Prostate gland (tissue), 2 donors: ENCODE results near the gene CMTM4. TPM values are rescaled to one million over a fixed set of nuclear protein-coding genes. Genes with fewer than 3 reads are reported as not detected.

Experiments
- DNase-seq: peaks from one replicate; pipeline ENCODE4 v3.0.0-alpha.2; 2019; ENCODE audit warnings: low spot score
- H3K27ac ChIP-seq, 2 donors: fragments of 200-600 bp; sonication (generic); 2 replicates each; pipeline ENCODE4 v1.5.1; 2017 to 2019
- H3K27me3 ChIP-seq: fragments of 200-600 bp; sonication (generic); replicated peaks from 2 replicates; pipeline ENCODE4 v1.5.1; 2019; ENCODE audit not compliant: insufficient read depth
- H3K36me3 ChIP-seq, 2 donors: fragments of 200-600 bp; sonication (generic); 1 replicate in 1 of 2; 2 replicates in 1 of 2; pipeline versions ENCODE4 v1.5.1 to v1.8.1; 2017 to 2019
- H3K4me1 ChIP-seq: fragments of 200-600 bp; sonication (generic); replicated peaks from 2 replicates; pipeline ENCODE4 v1.5.1; 2019
- H3K4me3 ChIP-seq, 2 donors: fragments of 200-600 bp; sonication (generic); 2 replicates each; pipeline ENCODE4 v1.5.1; 2017 to 2019
- H3K9me3 ChIP-seq: fragments of 200-600 bp; sonication (generic); 2 replicates; pipeline ENCODE4 v1.5.1; 2017
- POLR2A ChIP-seq: fragments of 450-650 bp; IDR thresholded peaks from one replicate; pipeline ENCODE4 v1.6.1; 2016; ENCODE audit warnings: antibody characterized with exemption, mild to moderate bottlenecking
- POLR2AphosphoS5 ChIP-seq: sonication (generic); formaldehyde crosslinking; IDR thresholded peaks from one replicate; pipeline ENCODE4 v1.6.1; 2017; ENCODE audit warnings: antibody characterized with exemption
- WGBS: methylation state at CpG from one replicate; pipeline ENCODE4 v1.1.5; 2018; 5-methylcytosine and 5-hydroxymethylcytosine counted together
- intact Hi-C: fragments of 100-400 bp; cut with DNase I; formaldehyde crosslinking; loops from one replicate; pipeline ENCODE4 v1.14.2; 2022
- total RNA-seq, 2 donors: library from RNA; depleted of rRNA; stranded (reverse); fragments of >200 nt; gene quantifications; one replicate each; pipeline ENCODE4 v1.1.0, GENCODE V29; 2016
- TF ChIP-seq, protein P1 (sequence below), 4 experiments: fragments of 200-600 bp in 2 of 4; fragments of 450-650 bp in 2 of 4; sonication (generic) in 2 of 4; IDR thresholded peaks; 1 replicate in 3 of 4; 2 replicates in 1 of 4; pipeline ENCODE4 v1.5.1; 2016 to 2019; ENCODE audit warnings: antibody characterized with exemption in 4 of 4, mild to moderate bottlenecking in 2 of 4, moderate library complexity in 2 of 4

The CMTM4 gene
- total RNA-seq, 2 donors from 2014 or later: 46.9 to 57.7 TPM

DNA sequence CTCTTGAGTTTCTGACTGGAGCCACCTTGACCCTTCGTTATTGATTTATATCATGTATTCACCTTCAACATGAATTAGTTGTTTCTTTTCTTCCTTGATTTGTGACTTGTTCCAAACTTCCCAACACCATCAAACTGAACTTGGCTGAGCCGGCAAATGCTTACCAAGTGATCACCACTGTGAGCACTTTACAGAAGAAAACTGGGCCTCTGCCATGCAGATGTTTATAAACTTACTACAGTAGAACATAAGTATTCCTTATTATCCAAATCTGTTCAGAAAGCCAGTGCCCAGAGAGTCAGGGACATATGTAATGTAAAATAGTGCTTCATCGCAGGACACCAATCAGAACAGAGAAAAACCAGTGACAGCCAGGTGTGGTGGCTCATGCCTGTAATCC, 19.9 kb downstream of the CMTM4 start:
- whole genome bisulfite sequencing: 56% methylated on average over 3 of the region's 3 CpGs
- TF ChIP-seq, protein P1, sequence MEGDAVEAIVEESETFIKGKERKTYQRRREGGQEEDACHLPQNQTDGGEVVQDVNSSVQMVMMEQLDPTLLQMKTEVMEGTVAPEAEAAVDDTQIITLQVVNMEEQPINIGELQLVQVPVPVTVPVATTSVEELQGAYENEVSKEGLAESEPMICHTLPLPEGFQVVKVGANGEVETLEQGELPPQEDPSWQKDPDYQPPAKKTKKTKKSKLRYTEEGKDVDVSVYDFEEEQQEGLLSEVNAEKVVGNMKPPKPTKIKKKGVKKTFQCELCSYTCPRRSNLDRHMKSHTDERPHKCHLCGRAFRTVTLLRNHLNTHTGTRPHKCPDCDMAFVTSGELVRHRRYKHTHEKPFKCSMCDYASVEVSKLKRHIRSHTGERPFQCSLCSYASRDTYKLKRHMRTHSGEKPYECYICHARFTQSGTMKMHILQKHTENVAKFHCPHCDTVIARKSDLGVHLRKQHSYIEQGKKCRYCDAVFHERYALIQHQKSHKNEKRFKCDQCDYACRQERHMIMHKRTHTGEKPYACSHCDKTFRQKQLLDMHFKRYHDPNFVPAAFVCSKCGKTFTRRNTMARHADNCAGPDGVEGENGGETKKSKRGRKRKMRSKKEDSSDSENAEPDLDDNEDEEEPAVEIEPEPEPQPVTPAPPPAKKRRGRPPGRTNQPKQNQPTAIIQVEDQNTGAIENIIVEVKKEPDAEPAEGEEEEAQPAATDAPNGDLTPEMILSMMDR (IDR thresholded peaks at IDR 0.05): no peak
- TF ChIP-seq POLR2A: no peak
- no peak for TF ChIP-seq POLR2AphosphoS5
- H3K4me3 ChIP-seq: no peak overlapping the region
- H3K4me1 ChIP-seq: peaks cover 7% of the 10 kb centered on the region
- no peak overlapping the region for H3K27ac ChIP-seq
- H3K36me3 ChIP-seq: no peaks in the 10 kb centered on the region
- intact Hi-C loops: no loop called here
- no peak for DNase-seq
- no peaks in the 10 kb centered on the region for H3K9me3 ChIP-seq
- H3K27me3 ChIP-seq: no peaks in the 10 kb centered on the region

DNA sequence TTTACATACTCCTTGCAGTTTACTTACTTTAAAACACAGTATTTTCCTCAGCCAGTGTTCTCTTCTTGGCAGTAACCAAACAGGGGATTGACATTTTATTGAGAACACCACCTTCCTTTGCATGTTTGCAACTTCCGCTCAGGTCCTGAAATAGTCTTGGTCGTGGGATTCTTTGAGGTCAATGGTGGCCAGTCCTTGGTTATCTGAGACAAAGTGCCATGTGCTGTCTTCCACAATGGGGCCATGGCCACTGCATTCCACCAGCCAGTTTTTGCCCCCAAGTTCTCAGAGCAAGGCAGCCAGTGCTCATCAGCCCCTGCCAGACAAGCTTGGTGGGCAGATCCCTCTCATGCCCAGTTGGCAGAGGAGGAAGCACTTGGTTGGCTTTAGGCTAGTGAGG, 22.9 kb downstream of the CMTM4 start:
- intact Hi-C loops: no loop called here
- WGBS: 27% methylated on average over 2 of the region's 2 CpGs
- H3K36me3 ChIP-seq: no peaks in the 10 kb centered on the region
- no peak for DNase-seq
- no peak overlapping the region for H3K4me3 ChIP-seq
- no peaks in the 10 kb centered on the region for H3K9me3 ChIP-seq
- no peak for TF ChIP-seq POLR2A
- peak; percentile 69 for TF ChIP-seq POLR2AphosphoS5
- no peaks in the 10 kb centered on the region for H3K27me3 ChIP-seq
- peak overlapping the region in 1 of 2 donors; percentile 60 for H3K27ac ChIP-seq
- H3K4me1 ChIP-seq: peaks cover 7% of the 10 kb centered on the region

DNA sequence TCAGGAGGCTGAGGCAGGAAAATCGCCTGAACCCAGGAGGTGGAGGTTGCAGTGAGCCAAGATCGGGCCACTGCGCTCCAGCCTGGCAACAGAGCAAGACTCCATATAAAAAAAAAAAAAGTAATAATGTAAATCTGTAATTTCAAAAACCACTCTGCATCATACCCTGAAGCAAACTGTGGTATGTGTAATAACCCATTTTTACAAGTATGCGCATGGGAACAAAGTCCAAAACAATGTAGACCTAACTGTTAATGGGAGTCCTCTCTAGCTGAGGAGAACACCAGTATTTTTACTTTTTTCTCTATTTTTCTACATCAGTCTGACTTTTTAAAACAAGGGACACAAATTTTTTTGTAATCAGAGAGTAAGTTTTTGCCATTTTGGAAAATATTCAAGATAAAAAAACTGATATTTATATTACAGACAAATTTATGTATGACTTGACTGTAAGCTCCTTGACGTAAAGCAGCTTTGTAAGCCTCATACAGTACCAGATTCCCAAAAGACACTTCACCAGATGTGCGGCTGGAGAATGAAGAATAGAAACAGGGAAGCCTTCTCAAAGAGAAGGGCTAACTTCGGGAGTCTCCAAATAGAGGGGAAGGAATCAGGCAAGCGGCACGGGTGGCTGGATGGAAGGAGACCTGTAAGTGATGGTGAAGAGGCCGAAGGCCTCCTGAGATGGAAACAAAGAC, 25.7 kb downstream of the CMTM4 start:
- Histone ChIP-seq H3K27me3 (no peaks in the 10 kb centered on the region), H3K9me3 (no peaks in the 10 kb centered on the region), H3K4me3 (no peak overlapping the region), H3K27ac (no peak overlapping the region), H3K36me3 (no peaks in the 10 kb centered on the region), H3K4me1 (peaks cover 7% of the 10 kb centered on the region)
- WGBS: 90% methylated on average over 10 of the region's 10 CpGs
- no peak for DNase-seq
- TF ChIP-seq POLR2A: no peak
- TF ChIP-seq POLR2AphosphoS5: no peak
- TF ChIP-seq, protein P1 (IDR thresholded peaks at IDR 0.05): no peak
- intact Hi-C loops: no loop called here

DNA sequence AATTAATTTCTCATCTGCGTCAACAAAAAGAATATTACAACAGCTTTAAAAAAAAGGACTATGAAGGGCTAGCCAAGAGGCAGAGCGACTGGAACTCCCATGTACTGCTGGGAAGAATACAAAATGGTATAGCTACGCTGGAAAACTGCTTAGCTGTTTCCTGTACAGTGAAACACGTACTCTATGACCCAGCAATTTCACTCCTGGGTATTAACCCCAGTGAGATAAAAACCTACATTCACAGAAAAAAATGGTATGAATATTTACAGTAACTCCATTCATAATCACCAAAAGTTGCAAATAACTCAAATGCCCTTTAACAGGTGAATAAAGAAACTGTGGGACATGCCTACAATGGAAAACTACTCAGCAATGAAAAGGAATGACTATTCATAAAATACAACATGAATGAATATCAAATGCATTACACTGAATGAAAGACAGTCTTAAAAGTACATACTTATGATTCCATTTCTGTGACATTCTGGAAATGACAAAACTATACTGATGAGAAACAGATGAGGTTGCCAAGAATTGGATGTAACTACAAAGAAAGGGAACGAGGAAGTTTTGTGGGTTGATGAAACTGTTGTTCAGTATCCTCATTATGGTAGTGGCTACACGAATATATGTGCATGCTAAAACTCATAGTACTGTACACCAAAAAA, 27.6 kb downstream of the CMTM4 start:
- no peaks in the 10 kb centered on the region for H3K27me3 ChIP-seq
- no peaks in the 10 kb centered on the region for H3K9me3 ChIP-seq
- peaks cover 3% of the 10 kb centered on the region for H3K4me1 ChIP-seq
- TF ChIP-seq, protein P1 (IDR thresholded peaks at IDR 0.05): no peak
- TF ChIP-seq POLR2AphosphoS5: no peak
- no peak for TF ChIP-seq POLR2A
- no peaks in the 10 kb centered on the region for H3K36me3 ChIP-seq
- intact Hi-C loops: no loop called here
- H3K4me3 ChIP-seq: no peak overlapping the region
- no peak for DNase-seq
- WGBS: 83% methylated on average over 6 of the region's 6 CpGs
- no peak overlapping the region for H3K27ac ChIP-seq

DNA sequence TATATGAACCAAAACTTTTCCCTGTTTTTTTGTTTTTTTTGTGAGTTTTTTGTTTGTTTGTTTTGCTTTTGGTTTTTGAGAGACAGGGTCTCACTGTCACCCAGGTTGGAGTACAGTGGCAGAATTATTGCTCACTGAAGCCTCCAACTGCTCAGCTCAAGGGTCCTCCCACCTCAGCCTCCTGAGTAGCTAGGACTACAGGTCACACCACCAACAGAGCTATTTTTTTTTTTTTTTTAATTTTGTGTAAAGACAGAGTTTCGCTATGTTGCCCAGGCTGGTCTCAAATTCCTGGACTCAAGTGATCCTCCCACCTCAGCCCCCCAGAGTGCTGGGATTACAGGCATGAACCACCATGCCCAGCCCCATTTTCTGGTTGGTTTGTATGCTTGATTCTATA, 28.6 kb downstream of the CMTM4 start:
- Histone ChIP-seq H3K27me3 (no peaks in the 10 kb centered on the region), H3K4me3 (no peak overlapping the region), H3K9me3 (no peaks in the 10 kb centered on the region), H3K4me1 (no peaks in the 10 kb centered on the region), H3K36me3 (no peaks in the 10 kb centered on the region), H3K27ac (no peak overlapping the region)
- 100% methylated on average over 1 of the region's 1 CpG for WGBS
- intact Hi-C loops: no loop called here
- DNase-seq: no peak
- TF ChIP-seq POLR2A (no peak), POLR2AphosphoS5 (no peak)
- TF ChIP-seq, protein P1 (IDR thresholded peaks at IDR 0.05): no peak
